Measurements from ENCODE around the gene TMEM161A.
"Not testable (repeated sequence)": the region's sequence is repeated elsewhere in the genome, so short reads cannot be mapped to it uniquely, and the experiment has no call there.

The TMEM161A gene

GRCh38 chr19:19155495-19156219 lies 17.4 kb upstream of the TMEM161A start:
- no peak for DNase-seq (ENCODE audit: low read depth)

GRCh38 chr19:19154768-19155494 lies 16.7 kb upstream of the TMEM161A start:
- DNase-seq (ENCODE audit: low read depth), result no peak

DNA sequence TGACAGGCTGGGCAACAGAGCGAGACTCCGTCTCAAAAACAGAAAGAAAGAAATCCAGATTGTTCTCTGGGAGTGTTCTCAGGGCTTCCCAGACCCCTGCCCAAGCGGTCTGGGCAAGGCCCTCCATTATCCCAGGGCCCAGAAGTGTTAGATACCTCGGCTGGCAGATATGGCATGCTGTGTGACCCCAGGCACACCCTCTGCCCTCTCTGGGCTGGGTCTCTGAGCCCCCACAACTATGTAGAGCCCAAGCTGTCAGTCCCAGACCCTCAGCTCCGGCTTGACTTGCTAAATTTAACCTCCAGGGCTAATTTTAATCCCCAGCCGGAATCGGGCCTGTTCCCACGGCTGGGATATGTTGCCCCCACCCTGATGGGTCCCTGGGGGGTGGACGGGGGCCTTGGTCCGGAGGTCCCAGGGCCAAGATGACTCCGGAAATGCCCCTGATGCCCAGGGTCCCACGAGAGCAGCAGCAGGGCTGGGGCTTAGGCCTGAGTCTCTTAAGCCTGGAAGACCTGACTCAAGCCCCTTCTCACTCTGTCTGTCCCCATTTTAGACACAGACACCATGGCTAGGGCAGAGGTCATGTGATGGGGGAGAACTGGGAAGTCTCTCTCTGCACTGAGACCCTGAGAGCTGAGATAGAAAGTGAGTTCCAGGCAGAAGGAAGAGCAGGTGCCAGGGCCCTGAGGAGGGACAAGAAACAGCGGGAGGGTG lies 14.5 kb upstream of the TMEM161A start:
- DNase-seq (ENCODE audit: low read depth), result no peak

DNA sequence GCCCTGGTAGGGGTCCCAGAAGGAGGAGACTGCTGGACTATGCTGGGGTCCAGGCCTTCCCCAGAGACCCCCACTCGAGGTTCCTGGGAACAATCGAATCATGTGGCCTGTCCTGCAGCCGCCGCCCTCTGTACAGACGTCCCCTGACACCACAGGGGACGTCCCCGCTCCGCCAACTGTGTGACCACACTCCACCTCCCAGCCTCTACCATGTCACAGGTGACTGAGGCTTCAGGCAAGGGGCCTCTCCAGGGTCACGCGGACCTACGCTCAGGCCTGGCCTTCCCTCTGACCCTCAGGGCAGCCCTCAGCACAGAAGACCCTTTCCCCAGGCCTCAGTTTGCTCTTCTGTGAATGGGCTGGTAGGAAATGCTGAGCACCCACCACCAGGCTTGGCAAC lies 13.1 kb upstream of the TMEM161A start:
- DNase-seq (ENCODE audit: low read depth), result no peak

DNA sequence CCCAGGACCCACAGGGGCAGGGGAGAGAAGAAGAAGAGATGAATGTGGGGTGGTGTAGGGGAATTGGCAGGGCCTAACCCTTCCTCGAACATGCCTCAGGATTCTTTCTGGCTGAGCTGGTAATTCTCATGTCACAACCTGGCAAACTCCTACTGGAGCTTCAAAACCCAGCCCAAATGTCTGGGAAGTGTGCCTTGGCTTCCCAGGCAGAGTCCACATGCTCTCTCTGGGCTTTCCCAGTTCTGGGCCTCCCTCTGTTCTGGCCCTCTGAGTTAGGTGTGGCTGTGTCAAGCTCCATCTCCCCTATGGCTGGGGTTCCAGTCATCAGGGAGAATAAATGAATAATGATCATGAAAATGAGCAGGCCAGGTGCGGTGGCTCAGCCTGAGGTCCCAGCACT lies 11.2 kb upstream of the TMEM161A start:
- no peak for DNase-seq (ENCODE audit: low read depth)

- DNase-seq (ENCODE audit: low read depth), result not testable (repeated sequence)
Measured at GRCh38 chr19:19148504-19148903, 10.2 kb upstream of the TMEM161A start.

DNA sequence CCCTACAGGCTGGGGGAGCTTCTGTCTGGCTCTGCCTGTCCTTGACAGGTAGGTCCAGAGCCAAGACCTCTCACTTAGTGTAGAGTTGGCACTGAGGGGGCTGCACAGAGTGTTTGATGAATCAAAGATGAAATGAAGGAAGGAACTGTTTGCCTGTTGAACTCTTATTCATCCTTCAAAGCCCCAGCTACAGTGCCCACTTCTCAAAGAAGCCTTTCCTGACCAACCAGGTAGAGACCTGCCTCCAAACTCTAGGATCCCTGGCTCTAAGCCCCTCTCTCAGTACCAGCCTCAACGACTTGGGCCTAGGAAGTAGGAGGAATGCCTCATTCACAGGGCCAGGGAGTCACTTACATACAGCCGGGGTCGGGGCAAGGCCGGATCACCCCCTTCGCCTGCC lies 9.1 kb upstream of the TMEM161A start:
- DNase-seq (ENCODE audit: low read depth), result no peak

DNA sequence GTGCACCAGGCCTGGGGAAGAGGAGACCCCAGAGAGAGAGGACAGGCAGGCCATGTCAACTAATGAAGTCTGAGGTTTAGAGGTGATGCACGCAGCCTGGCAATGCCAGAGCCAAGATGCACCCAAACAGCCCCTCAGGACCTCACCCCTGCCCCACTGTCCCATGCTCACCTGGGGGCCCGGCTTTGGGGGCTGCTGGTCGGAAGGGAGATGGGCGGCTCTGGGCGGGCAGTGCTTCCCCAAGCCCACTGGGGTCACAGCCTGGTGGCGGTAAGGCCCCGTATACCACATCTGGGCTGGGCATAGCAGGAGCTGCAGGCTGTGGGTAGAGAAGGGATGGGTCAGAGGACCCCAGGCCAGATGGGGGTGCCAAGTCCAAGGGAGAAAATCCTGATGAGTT lies 8.6 kb upstream of the TMEM161A start:
- no peak for DNase-seq (ENCODE audit: low read depth)

GRCh38 chr19:19145684-19146608 lies 7.7 kb upstream of the TMEM161A start:
- DNase-seq (ENCODE audit: low read depth), result peak; percentile 64

DNA sequence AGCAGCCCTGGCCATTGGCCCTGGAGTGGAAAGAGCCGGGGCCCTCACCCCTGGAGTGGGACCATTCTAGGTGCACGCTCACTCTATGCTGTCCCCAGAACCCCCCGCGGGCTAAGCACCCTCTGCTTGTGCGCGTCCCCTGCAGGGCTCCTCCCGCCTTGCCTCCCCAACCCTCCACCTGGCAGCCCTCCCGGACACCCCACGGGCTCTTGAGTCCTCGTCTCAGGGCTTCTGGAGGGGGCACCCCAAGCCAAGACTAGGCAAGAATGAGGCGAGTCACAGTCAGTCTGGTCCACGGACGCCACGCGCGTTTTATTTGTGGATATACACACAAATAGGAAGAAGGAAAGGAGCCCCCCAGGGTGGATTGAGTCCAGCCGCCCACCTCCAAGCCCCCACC lies 7.0 kb upstream of the TMEM161A start:
- no peak for DNase-seq (ENCODE audit: low read depth)

- DNase-seq (ENCODE audit: low read depth), result no peak
Measured at GRCh38 chr19:19142347-19142746, 4.1 kb upstream of the TMEM161A start.

- no peak for DNase-seq (ENCODE audit: low read depth)
Measured at GRCh38 chr19:19140476-19140875, 2.2 kb upstream of the TMEM161A start.

DNA sequence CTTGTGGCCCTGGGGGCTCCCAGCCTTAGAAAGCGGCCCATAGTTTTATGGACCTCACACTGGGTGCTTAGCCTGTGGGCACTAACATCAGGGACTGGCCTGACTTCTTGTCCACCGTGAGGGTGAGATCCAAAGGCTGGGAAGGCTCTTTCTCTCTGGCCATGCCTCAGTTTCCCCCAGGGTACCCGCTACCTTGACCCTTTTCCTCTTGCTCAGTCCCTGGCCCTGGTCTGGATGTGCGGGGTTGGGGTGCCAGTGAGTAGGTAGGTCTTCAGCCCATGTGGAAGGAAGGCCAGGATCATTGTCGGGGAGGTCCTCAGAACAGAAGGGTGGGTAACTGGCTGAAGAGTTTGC lies 1.6 kb upstream of the TMEM161A start:
- DNase-seq (ENCODE audit: low read depth), result no peak

GRCh38 chr19:19137556-19138108 lies 646 bp downstream of the TMEM161A start:
- DNase-seq (ENCODE audit: low read depth), result no peak

DNA sequence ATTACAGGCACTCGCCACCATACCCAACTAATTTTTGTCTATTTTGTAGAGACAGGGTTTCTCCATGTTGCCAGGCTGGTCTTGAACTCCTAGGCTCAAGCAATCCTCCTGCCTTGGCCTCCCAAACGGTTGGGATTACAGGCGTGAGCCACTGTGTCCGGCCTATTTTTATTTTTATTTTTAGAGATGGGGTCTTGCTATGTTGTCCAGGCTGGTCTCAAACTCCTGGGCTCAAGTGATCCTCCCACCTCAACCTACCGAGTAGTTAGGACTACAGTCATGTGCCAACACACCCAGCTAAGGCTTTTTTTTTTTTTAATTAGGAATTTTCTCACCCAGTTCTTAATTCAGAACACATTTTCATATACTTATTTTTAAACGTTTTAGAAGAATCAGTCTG lies 2.6 kb downstream of the TMEM161A start:
- DNase-seq (ENCODE audit: low read depth), result not testable (repeated sequence)

DNA sequence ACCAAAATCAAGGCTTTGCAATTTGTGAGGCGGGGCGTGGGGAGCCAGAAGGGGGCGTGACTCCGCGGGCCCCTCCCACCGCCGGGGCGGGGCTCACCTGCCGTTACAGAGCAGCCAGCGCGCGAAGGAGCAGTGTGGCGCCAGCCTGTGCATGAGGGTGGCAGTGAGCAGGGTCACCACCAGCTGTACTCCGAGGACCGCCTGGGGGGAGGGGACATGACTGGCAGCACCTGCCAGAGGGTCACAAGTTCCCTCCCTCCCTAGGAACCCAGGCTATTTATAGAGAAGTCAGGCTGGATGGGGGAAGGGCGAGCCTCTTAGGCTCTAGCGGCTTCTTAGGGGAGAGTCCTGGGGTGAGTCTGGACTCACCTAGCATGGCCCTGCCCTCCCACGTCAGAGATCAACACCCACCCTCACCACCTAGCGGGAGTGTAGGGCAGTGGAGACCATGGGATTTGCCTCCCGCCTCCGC lies 3.6 kb downstream of the TMEM161A start:
- no peak for DNase-seq (ENCODE audit: low read depth)

- DNase-seq (ENCODE audit: low read depth), result no peak
Measured at GRCh38 chr19:19133985-19134384, 4.3 kb downstream of the TMEM161A start.

GRCh38 chr19:19132912-19133311 lies 5.4 kb downstream of the TMEM161A start:
- no peak for DNase-seq (ENCODE audit: low read depth)

GRCh38 chr19:19131989-19132388 lies 6.3 kb downstream of the TMEM161A start:
- DNase-seq (ENCODE audit: low read depth), result no peak

DNA sequence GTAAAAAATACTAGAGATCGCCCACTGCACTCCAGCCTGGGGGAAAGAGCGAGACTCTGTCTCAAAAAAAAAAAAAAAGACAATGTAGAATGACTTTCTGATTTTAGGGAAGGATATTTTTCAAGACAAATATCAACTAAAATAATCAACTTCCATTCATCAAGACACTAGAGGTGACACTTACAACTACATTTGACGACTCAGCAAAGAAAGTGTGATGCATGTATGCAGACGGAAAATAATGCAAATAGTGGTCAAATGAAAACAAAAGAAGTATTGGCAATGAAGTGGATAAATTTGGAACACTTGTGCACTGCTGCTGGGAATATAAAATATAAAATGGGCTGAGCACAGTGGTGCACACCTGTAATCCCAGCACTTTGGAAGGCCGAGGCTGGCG lies 12.2 kb downstream of the TMEM161A start:
- DNase-seq (ENCODE audit: low read depth), result no peak

DNA sequence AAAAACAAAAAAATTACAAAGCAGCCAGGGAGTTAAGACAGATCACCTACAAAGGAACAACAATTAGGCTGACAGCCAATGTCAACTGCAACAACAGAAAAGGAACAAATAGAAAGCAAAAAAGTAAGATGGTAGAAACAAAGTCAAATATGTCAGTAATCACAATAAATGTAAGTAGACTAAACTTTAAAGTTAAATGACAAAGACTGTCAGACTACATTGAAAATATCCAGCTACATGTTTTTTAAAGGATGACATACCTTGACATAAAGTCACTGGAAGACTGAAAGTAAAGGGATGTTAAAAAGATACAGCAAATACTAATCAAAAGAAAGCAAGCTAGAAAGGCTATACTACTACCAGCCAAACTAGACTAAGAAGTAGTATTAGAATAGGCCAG lies 14.9 kb downstream of the TMEM161A start:
- DNase-seq (ENCODE audit: low read depth), result no peak

DNA sequence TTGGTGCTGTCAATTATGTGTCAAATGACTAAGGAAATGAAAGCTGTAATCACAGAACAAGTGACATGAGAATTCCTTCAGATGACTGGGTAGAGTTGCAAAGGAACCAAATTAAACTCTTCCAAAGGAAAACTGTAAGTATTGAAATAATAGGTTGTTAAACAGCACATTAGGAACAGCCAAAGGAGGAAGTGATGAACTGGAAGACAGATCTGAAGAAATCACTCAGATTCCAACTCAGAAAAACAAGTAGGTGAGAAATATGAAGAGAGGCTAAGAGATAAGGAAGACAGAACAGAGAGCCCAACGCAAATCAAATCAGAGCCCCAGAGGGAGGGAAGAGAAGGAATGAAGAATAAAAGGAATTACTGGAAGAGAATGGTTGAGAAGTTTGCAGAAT lies 15.4 kb downstream of the TMEM161A start:
- DNase-seq (ENCODE audit: low read depth), result no peak
